ENCODE data around the gene CAMK2D.

Gene CAMK2D

GRCh38 chr4:113766882-113767281, 5.3 kb upstream of the CAMK2D start:
- TF ChIP-seq SIN3A (IDR thresholded peaks at IDR 0.05; ENCODE audit: borderline replicate concordance, insufficient read depth, low read length), result no peak
- TF ChIP-seq REST (IDR thresholded peaks at IDR 0.05; ENCODE audit: insufficient read depth in 1 of 2, low read depth in 2 of 2, low read length in 2 of 2), result no peak
- TF ChIP-seq TAF1 (IDR thresholded peaks at IDR 0.05; ENCODE audit: borderline replicate concordance, insufficient read depth, low read length), result no peak
- no peak for TF ChIP-seq FOXP2 (optimal IDR thresholded peaks at IDR 0.05; ENCODE audit: borderline replicate concordance, extremely low read depth, extremely low read length, insufficient read depth)
- no peak for TF ChIP-seq POLR2AphosphoS5 (IDR thresholded peaks at IDR 0.05; ENCODE audit: low read depth, low read length)

GRCh38 chr4:113764720-113765264, 3.3 kb upstream of the CAMK2D start:
- TF ChIP-seq TAF1 (IDR thresholded peaks at IDR 0.05; ENCODE audit: borderline replicate concordance, insufficient read depth, low read length), result no peak
- TF ChIP-seq POLR2AphosphoS5 (IDR thresholded peaks at IDR 0.05; ENCODE audit: low read depth, low read length), result no peak
- no peak for TF ChIP-seq REST (IDR thresholded peaks at IDR 0.05; ENCODE audit: insufficient read depth in 1 of 2, low read depth in 2 of 2, low read length in 2 of 2)
- no peak for TF ChIP-seq FOXP2 (optimal IDR thresholded peaks at IDR 0.05; ENCODE audit: borderline replicate concordance, extremely low read depth, extremely low read length, insufficient read depth)
- no peak for TF ChIP-seq SIN3A (IDR thresholded peaks at IDR 0.05; ENCODE audit: borderline replicate concordance, insufficient read depth, low read length)

GRCh38 chr4:113763029-113763285, 1.4 kb upstream of the CAMK2D start:
- no peak for TF ChIP-seq SIN3A (IDR thresholded peaks at IDR 0.05; ENCODE audit: borderline replicate concordance, insufficient read depth, low read length)
- no peak for TF ChIP-seq REST (IDR thresholded peaks at IDR 0.05; ENCODE audit: insufficient read depth in 1 of 2, low read depth in 2 of 2, low read length in 2 of 2)
- no peak for TF ChIP-seq FOXP2 (optimal IDR thresholded peaks at IDR 0.05; ENCODE audit: borderline replicate concordance, extremely low read depth, extremely low read length, insufficient read depth)
- TF ChIP-seq POLR2AphosphoS5 (IDR thresholded peaks at IDR 0.05; ENCODE audit: low read depth, low read length), result no peak

GRCh38 chr4:113762186-113763028, 869 bp upstream of the CAMK2D start:
- TF ChIP-seq SIN3A (IDR thresholded peaks at IDR 0.05; ENCODE audit: borderline replicate concordance, insufficient read depth, low read length) (0 out of 2 replicates have a peak, but pooled peaks have one; percentile 22), FOXP2 (optimal IDR thresholded peaks at IDR 0.05; ENCODE audit: borderline replicate concordance, extremely low read depth, extremely low read length, insufficient read depth) (peak; percentile 44), TAF1 (IDR thresholded peaks at IDR 0.05; ENCODE audit: borderline replicate concordance, insufficient read depth, low read length) (peak; percentile 75; the same call in 1 of the 2 replicates), REST (IDR thresholded peaks at IDR 0.05; ENCODE audit: insufficient read depth in 1 of 2, low read depth in 2 of 2, low read length in 2 of 2) (peak in 1 of 2 experiments; percentile 28; a peak in 1 of 4 replicates), POLR2AphosphoS5 (IDR thresholded peaks at IDR 0.05; ENCODE audit: low read depth, low read length) (peak; percentile 91)

All from PFSK-1 (cell line).